ENCODE measurements around the gene ZNF232. TPM values are rescaled to one million over a fixed set of nuclear protein-coding genes. Genes with fewer than 3 reads are reported as not detected.
"Not testable (repeated sequence)": the region's sequence is repeated elsewhere in the genome, so short reads cannot be mapped to it uniquely, and the experiment has no call there.

ZNF232 gene
- total RNA-seq, 1 experiment from 2014 or later: 11.6 TPM

GRCh38 chr17:5123343-5124124, 11.9 kb upstream of the ZNF232 start:
- no peaks in the 10 kb centered on the region for H3K4me1 Mint-ChIP-seq (ENCODE audit: insufficient read depth, unreplicated experiment)
- no peak overlapping the region for H3K27ac Mint-ChIP-seq (ENCODE audit: low read depth, unreplicated experiment)
- TF ChIP-seq CTCF (IDR thresholded peaks at IDR 0.05; ENCODE audit: unreplicated experiment): no peak
- DNase-seq (ENCODE audit: unreplicated experiment): no peak
- no peak overlapping the region for H3K4me3 Mint-ChIP-seq (ENCODE audit: unreplicated experiment)
- intact Hi-C loops (cut with micrococcal nuclease): no loop called here
- ChIA-PET CTCF (no interaction called here), POLR2A (no interaction called here)
- BruUV-seq (replicated peaks): no TSS peak
- no peaks in the 10 kb centered on the region for H3K36me3 Mint-ChIP-seq (ENCODE audit: insufficient read depth, unreplicated experiment)
- peaks cover 49% of the 10 kb centered on the region for H3K27me3 Mint-ChIP-seq (ENCODE audit: insufficient read depth, unreplicated experiment)
- no peaks in the 10 kb centered on the region for H3K9me3 Mint-ChIP-seq (ENCODE audit: unreplicated experiment)

- no peak overlapping the region for H3K4me3 Mint-ChIP-seq (ENCODE audit: unreplicated experiment)
- no peak for DNase-seq (ENCODE audit: unreplicated experiment)
- intact Hi-C loops (cut with micrococcal nuclease): no loop called here
- no TSS peak for BruUV-seq (replicated peaks)
- TF ChIP-seq CTCF (IDR thresholded peaks at IDR 0.05; ENCODE audit: unreplicated experiment): no peak
- ChIA-PET POLR2A (no interaction called here), CTCF (no interaction called here)
- H3K4me1 Mint-ChIP-seq (ENCODE audit: insufficient read depth, unreplicated experiment): no peaks in the 10 kb centered on the region
- no peak overlapping the region for H3K27ac Mint-ChIP-seq (ENCODE audit: low read depth, unreplicated experiment)
- H3K36me3 Mint-ChIP-seq (ENCODE audit: insufficient read depth, unreplicated experiment): no peaks in the 10 kb centered on the region
- H3K27me3 Mint-ChIP-seq (ENCODE audit: insufficient read depth, unreplicated experiment): peaks cover 57% of the 10 kb centered on the region
- H3K9me3 Mint-ChIP-seq (ENCODE audit: unreplicated experiment): no peaks in the 10 kb centered on the region
Measured at GRCh38 chr17:5122586-5123342, 11.1 kb upstream of the ZNF232 start.

- BruUV-seq (replicated peaks); H3K9me3 Mint-ChIP-seq (ENCODE audit: unreplicated experiment); POLR2A ChIA-PET; H3K4me3 Mint-ChIP-seq (ENCODE audit: unreplicated experiment); H3K4me1 Mint-ChIP-seq (ENCODE audit: insufficient read depth, unreplicated experiment); CTCF ChIA-PET; intact Hi-C loops (cut with micrococcal nuclease); H3K36me3 Mint-ChIP-seq (ENCODE audit: insufficient read depth, unreplicated experiment); DNase-seq (ENCODE audit: unreplicated experiment); H3K27ac Mint-ChIP-seq (ENCODE audit: low read depth, unreplicated experiment): not testable (repeated sequence)
- H3K27me3 Mint-ChIP-seq (ENCODE audit: insufficient read depth, unreplicated experiment): peaks cover 64% of the 10 kb centered on the region
Measured at GRCh38 chr17:5122056-5122455, 10.4 kb upstream of the ZNF232 start.

- ChIA-PET CTCF (no interaction called here), POLR2A (no interaction called here)
- peaks cover 69% of the 10 kb centered on the region for H3K27me3 Mint-ChIP-seq (ENCODE audit: insufficient read depth, unreplicated experiment)
- TF ChIP-seq CTCF (IDR thresholded peaks at IDR 0.05; ENCODE audit: unreplicated experiment): no peak
- peaks cover 1% of the 10 kb centered on the region for H3K36me3 Mint-ChIP-seq (ENCODE audit: insufficient read depth, unreplicated experiment)
- no TSS peak for BruUV-seq (replicated peaks)
- H3K27ac Mint-ChIP-seq (ENCODE audit: low read depth, unreplicated experiment): no peak overlapping the region
- H3K4me3 Mint-ChIP-seq (ENCODE audit: unreplicated experiment): no peak overlapping the region
- intact Hi-C loops (cut with micrococcal nuclease): no loop called here
- no peaks in the 10 kb centered on the region for H3K9me3 Mint-ChIP-seq (ENCODE audit: unreplicated experiment)
- H3K4me1 Mint-ChIP-seq (ENCODE audit: insufficient read depth, unreplicated experiment): no peaks in the 10 kb centered on the region
- DNase-seq (ENCODE audit: unreplicated experiment): no peak
Measured at GRCh38 chr17:5121186-5121841, 9.6 kb upstream of the ZNF232 start.

GRCh38 chr17:5120436-5121185, 8.9 kb upstream of the ZNF232 start:
- DNase-seq (ENCODE audit: unreplicated experiment); CTCF ChIA-PET; H3K27ac Mint-ChIP-seq (ENCODE audit: low read depth, unreplicated experiment); H3K9me3 Mint-ChIP-seq (ENCODE audit: unreplicated experiment); H3K4me1 Mint-ChIP-seq (ENCODE audit: insufficient read depth, unreplicated experiment); H3K4me3 Mint-ChIP-seq (ENCODE audit: unreplicated experiment); intact Hi-C loops (cut with micrococcal nuclease); H3K36me3 Mint-ChIP-seq (ENCODE audit: insufficient read depth, unreplicated experiment); BruUV-seq (replicated peaks); POLR2A ChIA-PET: not testable (repeated sequence)
- H3K27me3 Mint-ChIP-seq (ENCODE audit: insufficient read depth, unreplicated experiment): peaks cover 63% of the 10 kb centered on the region

Measured in MCF 10A (cell line).